HK-2 (cell line): ENCODE measurements around the gene DDX50.
"Not testable (repeated sequence)": the region's sequence is repeated elsewhere in the genome, so short reads cannot be mapped to it uniquely, and the experiment has no call there.

ENCODE experiments used
- DNase-seq: peaks from one replicate; pipeline ENCODE4 v3.0.0-alpha.2; 2018; ENCODE audit not compliant: unreplicated experiment

Gene DDX50

GRCh38 chr10:68902382-68902781 is 1.3 kb downstream of the DDX50 start:
- DNase-seq = no peak

DNA sequence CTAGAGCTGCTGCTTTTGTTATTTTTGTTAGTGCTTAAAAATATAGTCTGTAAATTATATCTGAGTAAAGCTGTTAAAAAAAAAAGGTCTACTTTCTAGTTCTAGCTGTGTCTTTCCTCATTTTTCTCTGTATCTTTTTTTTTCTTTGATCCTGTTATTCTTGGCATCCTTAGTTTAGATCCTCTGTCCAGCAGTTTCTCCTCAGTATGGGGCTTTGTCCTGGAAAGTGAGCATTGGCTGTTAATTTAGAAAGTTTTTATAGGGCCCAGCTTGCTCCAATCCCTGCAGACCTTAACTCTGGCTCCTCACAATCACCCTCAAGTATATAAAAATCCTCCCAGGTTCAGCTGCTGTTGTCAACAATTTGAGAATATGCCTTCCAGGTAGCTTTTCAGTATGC is 23.5 kb downstream of the DDX50 start:
- DNase-seq = no peak

DNA sequence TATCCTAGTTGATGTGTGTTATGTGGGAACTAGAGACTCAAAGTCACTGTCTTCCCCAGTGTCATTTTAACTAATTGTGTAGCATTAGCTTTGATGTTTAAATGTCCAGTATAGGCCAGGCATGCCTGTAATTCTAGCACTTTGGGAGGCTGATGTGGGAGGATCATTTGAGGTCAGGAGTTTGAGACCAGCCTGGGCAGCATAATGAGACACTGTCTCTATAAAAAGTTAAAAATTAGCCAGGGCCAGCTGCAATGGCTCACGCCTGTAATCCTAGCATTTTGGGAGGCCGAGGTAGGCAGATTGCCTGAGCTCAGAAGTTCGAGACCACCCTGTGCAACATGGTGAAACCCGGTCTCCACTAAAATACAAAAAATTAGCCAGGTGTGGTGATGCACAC is 24.4 kb downstream of the DDX50 start:
- DNase-seq = no peak

DNA sequence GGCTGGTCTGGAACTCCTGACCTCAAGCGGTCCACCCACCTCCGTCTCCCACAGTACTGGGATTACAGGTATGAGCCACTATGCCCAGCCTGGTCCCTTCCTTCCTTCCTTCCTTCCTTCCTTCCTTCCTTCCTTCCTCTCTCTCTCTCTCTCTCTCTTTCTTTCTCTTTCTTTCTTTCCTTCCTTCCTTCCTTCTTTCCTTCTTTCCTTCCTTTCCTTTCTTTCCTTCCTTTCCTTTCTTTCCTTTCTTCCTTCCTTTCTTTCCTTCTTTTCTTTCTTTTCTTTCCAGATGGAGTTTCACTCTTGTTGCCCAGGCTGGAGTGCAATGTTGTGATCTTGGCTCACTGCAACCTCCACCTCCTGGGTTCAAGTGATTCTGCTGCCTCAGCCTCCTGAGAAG is 28.0 kb downstream of the DDX50 start:
- not testable (repeated sequence) for DNase-seq

GRCh38 chr10:68929888-68930287 is 28.8 kb downstream of the DDX50 start:
- DNase-seq = not testable (repeated sequence)

DNA sequence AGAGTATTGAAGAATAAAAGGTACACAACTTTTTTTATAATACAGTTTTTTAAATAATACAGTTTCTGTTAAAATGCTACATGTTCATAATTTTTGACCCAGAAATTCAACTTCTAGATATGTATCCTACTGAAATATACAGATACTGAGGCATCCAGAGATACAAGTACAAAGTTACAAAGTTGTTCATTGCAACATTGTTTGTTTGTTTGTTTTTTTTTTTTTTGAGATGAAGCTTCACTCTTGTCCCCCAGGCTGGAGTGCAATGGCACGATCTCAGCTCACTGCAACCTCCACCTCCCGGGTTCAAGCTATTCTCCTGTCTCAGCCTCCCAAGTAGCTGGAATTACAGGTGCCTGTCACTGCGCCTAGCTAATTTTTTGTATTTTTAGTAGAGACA is 31.7 kb downstream of the DDX50 start:
- not testable (repeated sequence) for DNase-seq

DNA sequence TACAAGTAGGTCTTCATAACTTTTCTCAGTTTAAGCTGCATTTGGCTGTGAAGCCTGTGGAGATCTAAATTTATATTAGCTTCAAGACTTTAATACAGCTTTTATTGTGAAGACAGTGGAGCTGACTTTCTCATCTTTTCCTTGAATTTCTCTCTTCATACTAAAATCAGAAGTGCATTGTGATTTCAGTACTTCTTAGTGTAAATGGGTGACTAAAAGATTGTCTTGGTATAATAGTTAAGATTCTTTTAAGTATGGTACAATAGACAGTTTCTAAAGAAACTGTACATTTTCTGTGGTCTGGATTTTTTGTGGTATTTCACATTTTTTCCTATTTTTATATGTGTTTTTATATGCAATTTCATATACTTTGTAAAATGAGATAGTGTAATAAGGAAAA is 33.9 kb downstream of the DDX50 start:
- DNase-seq = no peak

DNA sequence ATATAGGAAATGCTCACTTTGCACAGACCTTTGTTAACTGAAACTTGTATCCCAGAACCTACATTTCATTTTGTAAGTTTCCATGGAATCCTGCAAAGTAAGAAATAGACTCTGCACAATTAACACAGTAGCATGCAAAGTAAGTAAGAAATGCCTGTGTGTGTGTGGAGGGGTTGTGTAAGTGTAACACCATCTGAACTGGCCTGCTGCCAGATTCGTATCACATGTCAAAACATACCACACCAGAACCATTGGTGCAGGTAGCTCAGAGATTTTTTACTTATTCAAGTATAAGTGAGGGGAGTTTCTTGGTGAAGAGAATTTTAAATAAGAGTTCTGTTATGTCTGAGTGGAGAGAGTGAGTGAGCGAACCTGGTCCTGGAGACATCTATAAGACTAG is 37.0 kb downstream of the DDX50 start:
- no peak for DNase-seq

- no peak for DNase-seq
These were observed 37.8 kb downstream of the DDX50 start for GRCh38 chr10:68938884-68939283.

GRCh38 chr10:68940917-68941316 is 39.8 kb downstream of the DDX50 start:
- DNase-seq = not testable (repeated sequence)

DNA sequence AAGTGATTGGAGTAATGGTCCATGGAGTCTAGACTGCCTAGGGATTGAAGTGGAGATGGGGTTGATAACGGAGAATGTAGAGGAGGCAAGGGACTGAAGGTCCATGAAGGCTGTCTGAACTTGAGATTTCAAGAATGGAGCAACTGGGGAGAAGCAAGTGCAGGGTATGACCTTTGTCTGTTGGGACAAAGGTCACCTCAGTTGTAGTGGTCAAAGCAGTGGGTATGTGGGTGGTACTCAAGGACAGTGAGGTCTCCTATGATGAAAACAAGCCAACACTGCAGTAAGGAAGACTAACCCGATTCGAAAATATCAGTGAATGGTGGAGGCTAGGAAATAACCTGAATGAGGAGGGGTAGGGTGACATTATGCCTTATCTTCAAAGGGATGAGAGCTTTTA is 49.5 kb downstream of the DDX50 start:
- no peak for DNase-seq

GRCh38 chr10:68954904-68955303 is 53.8 kb downstream of the DDX50 start:
- DNase-seq = no peak

- DNase-seq = peak; percentile 60
These were observed 54.3 kb downstream of the DDX50 start for GRCh38 chr10:68955355-68955831.

DNA sequence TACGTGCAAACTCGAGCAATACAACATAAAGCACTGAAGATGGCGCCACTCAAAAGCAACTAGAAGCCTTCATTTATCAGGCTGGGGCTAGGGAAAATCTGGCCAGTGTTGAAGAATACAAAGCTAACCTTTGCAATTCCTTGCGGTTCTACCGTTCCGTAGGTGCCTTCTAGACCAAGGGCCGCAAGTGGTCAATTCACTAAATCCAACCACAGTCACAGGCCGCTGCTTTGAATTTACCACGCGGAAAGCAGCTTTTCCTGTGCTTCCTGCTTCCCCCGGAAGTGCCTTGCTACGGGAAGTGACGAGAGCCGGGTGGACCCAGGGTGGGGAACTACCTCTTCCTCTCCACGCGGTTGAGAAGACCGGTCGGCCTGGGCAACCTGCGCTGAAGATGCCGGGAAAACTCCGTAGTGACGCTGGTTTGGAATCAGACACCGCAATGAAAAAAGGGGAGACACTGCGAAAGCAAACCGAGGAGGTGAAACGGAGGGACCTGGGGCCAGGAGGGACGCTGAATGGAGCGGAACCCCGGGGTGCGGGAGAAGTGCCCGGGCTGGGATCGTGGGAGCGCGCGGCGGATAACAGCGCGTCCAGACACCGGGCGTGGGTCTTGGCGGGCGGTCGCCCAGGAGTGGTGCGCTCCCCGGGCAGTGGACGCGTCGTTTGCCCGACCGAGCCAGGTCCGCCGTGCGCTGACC is 54.9 kb downstream of the DDX50 start, which contains the start of gene DDX21:
TSS of gene DDX21 (plus strand) at position 339 of the 701 bp plus-strand sequence. CDS start at position 395, 56 bp downstream.
- peak; percentile 92 for DNase-seq

- no peak for DNase-seq
These were observed 56.1 kb downstream of the DDX50 start for GRCh38 chr10:68957284-68957615.

DNA sequence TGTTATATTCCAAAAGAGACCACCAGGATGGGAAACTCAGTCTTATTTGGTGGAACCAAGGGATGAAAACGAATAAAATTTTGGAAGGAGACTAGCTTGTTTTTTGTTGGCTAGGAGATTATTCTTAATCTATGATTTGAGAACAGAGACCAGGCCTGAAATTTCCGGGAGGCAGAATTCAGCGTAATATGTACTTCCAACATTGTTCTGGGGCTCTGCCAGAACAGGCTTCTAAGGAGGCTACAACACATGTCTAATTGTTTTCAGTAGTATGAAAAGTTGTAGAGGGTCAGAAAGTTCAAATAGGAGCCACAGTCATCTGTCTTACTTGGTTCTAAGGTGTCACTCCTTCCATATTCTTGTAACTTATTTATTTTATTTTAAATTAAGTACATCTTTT is 56.5 kb downstream of the DDX50 start:
- DNase-seq = no peak

GRCh38 chr10:68959695-68960527 is 58.8 kb downstream of the DDX50 start:
- DNase-seq = no peak

DNA sequence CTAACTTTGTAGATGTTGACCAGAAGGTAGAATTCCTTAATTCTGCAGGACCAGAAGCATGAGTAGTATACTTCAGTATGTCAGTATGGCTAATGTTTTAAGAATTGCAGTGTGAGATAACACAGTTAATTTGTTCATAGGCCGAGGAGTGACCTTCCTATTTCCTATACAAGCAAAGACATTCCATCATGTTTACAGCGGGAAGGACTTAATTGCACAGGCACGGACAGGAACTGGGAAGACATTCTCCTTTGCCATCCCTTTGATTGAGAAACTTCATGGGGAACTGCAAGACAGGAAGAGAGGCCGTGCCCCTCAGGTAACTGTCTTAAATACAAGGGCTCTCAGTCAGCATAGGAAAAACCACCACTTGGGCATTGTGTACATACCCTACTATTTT is 62.0 kb downstream of the DDX50 start:
- no peak for DNase-seq

DNA sequence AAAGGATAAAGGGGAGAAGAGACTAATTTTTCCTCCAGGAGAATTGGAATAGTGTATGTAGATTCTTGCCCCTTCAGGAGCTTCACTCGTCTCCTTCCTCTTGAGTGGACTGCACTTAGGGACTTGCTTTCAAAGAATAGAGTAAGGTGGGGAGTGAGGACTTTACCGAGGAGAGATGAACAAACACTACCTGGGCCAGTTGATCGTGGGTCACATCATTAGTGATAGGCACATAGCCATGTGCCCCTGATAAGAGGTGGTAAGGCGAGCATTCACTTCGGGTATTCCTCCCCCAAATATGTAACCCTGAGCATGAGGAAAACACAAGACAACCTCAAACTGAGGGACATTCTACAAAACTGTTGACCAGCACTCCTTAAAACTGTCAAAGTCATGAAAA is 72.9 kb downstream of the DDX50 start:
- no peak for DNase-seq

DNA sequence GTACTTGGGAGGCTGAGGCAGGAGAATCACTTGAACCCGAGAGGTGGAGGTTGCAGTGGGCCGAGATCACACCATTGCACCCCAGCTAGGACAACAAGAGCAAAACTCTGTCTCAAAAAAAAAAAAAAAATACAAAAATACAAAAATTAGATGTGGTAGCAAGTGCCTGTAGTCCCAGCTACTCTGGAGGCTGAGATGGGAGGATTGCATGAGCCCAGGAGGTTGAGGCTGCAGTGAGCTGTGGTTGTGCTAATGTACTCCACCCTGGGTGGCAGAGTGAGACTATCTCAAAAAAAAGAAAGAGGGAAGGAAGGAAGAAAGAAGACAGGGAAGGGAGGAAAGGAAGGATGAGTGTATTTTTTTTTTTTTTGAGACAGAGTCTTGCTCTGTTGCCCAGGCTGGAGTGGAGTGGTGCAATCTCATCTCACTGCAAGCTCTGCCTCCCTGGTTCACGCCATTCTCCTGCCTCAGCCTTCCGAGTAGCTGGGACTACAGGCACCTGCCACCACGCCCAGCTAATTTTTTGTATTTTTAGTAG is 74.9 kb downstream of the DDX50 start:
- DNase-seq = not testable (repeated sequence)

DNA sequence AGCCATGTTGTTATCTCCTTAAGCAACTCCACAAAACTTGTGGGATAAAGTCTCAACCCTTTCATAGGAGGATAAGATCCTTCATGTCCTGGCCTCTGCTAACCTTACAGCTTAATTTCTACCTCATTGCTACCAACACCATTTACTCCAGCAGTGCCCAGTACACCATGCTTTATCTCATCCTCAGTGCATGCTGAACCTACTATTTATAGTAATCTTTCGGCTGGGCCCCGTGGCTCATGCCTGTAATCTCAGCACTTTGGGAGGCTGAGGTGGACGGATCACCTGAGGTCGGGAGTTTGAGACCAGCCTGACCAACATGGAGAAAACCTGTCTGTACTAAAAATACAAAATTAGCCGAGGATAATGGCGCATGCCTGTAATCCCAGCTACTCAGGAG is 78.6 kb downstream of the DDX50 start:
- DNase-seq = not testable (repeated sequence)

GRCh38 chr10:68981074-68981473 is 80.0 kb downstream of the DDX50 start:
- no peak for DNase-seq

- no peak for DNase-seq
These were observed 81.3 kb downstream of the DDX50 start for GRCh38 chr10:68982389-68982788.
